Astrocyte (in vitro differentiated cells and primary cell): ENCODE data around the gene RTN4IP1. TPM values are rescaled to one million over a fixed set of nuclear protein-coding genes. Genes with fewer than 3 reads are reported as not detected.

ENCODE experiments used
- DNase-seq: peaks from one replicate; pipeline ENCODE4 v3.0.0-alpha.2; 2010; ENCODE audit warnings: low read depth
- FAIRE-seq: peaks from 2 replicates; lab custom pipeline; 2011; peaks lifted over from hg19 to GRCh38; lab: Jason Lieb, UNC
- H2AFZ ChIP-seq: 2 replicates; pipeline ENCODE4 v1.6.0; 2012; ENCODE audit warnings: low read depth, low read length, inconsistent platforms
- H3K27ac ChIP-seq: 2 replicates; pipeline ENCODE4 v1.5.1; 2011; ENCODE audit warnings: low read depth, low read length, inconsistent platforms
- H3K27me3 ChIP-seq: 2 replicates; pipeline ENCODE4 v1.6.0; 2011; ENCODE audit warnings: low read length, inconsistent platforms; ENCODE audit not compliant: insufficient read depth
- H3K36me3 ChIP-seq: 2 replicates; pipeline ENCODE4 v1.5.1; 2011; ENCODE audit warnings: low read length, inconsistent platforms; ENCODE audit not compliant: insufficient read depth
- H3K4me1 ChIP-seq: 2 replicates; pipeline ENCODE4 v1.5.1; 2011; ENCODE audit warnings: low read length, inconsistent platforms; ENCODE audit not compliant: insufficient read depth
- H3K4me2 ChIP-seq: 2 replicates; pipeline ENCODE4 v1.6.0; 2012; ENCODE audit warnings: low read length, inconsistent platforms
- H3K4me3 ChIP-seq: 2 replicates; pipeline ENCODE4 v1.5.1; 2011; ENCODE audit warnings: low read depth, mild to moderate bottlenecking, low read length, inconsistent platforms; ENCODE audit not compliant: insufficient read depth
- H3K79me2 ChIP-seq: 2 replicates; pipeline ENCODE4 v1.6.0; 2012; ENCODE audit warnings: mild to moderate bottlenecking, low read length, inconsistent platforms; ENCODE audit not compliant: insufficient read depth
- H3K9ac ChIP-seq: 2 replicates; pipeline ENCODE4 v1.6.0; 2012; ENCODE audit warnings: mild to moderate bottlenecking, low read length, inconsistent platforms
- H3K9me3 ChIP-seq: 2 replicates; pipeline ENCODE4 v1.5.1; 2012; ENCODE audit warnings: low read depth, mild to moderate bottlenecking, low read length, inconsistent platforms; ENCODE audit not compliant: insufficient read depth
- H4K20me1 ChIP-seq: 2 replicates; pipeline ENCODE4 v1.6.0; 2012; ENCODE audit warnings: low read length, inconsistent platforms; ENCODE audit not compliant: insufficient read depth
- H3K27ac Mint-ChIP-seq: one replicate; pipeline ENCODE4 v1.8.0; 2021; ENCODE audit warnings: mild to moderate bottlenecking, mixed read lengths; ENCODE audit not compliant: unreplicated experiment
- H3K27me3 Mint-ChIP-seq: one replicate; pipeline ENCODE4 v1.8.0; 2021; ENCODE audit warnings: low read depth, mixed read lengths; ENCODE audit not compliant: unreplicated experiment
- H3K36me3 Mint-ChIP-seq: one replicate; pipeline ENCODE4 v1.8.0; 2021; ENCODE audit warnings: low read depth, mixed read lengths; ENCODE audit not compliant: unreplicated experiment
- H3K4me1 Mint-ChIP-seq: one replicate; pipeline ENCODE4 v1.8.0; 2021; ENCODE audit warnings: low read depth, mixed read lengths; ENCODE audit not compliant: unreplicated experiment
- H3K4me3 Mint-ChIP-seq: one replicate; pipeline ENCODE4 v1.8.0; 2021; ENCODE audit warnings: mild to moderate bottlenecking, moderate library complexity, mixed read lengths; ENCODE audit not compliant: unreplicated experiment
- H3K9me3 Mint-ChIP-seq: one replicate; pipeline ENCODE4 v1.8.0; 2021; ENCODE audit warnings: mild to moderate bottlenecking, mixed read lengths; ENCODE audit not compliant: unreplicated experiment
- EZH2 ChIP-seq: IDR thresholded peaks from 2 replicates; pipeline ENCODE4 v1.6.1; 2012; ENCODE audit warnings: mild to moderate bottlenecking, low read length, inconsistent platforms; ENCODE audit not compliant: insufficient read depth
- total RNA-seq: library from RNA; stranded (reverse); gene quantifications from 2 replicates; pipeline ENCODE4 v1.2.1, GENCODE V29; 2021
- TF ChIP-seq, protein P1 (sequence below): IDR thresholded peaks from 2 replicates; pipeline ENCODE4 v1.5.1; 2011; ENCODE audit warnings: low read depth, mild to moderate bottlenecking, inconsistent platforms, low read length, moderate library complexity; ENCODE audit not compliant: insufficient read depth

The RTN4IP1 gene
- total RNA-seq, 1 donor from 2014 or later, result 5.3 TPM

DNA sequence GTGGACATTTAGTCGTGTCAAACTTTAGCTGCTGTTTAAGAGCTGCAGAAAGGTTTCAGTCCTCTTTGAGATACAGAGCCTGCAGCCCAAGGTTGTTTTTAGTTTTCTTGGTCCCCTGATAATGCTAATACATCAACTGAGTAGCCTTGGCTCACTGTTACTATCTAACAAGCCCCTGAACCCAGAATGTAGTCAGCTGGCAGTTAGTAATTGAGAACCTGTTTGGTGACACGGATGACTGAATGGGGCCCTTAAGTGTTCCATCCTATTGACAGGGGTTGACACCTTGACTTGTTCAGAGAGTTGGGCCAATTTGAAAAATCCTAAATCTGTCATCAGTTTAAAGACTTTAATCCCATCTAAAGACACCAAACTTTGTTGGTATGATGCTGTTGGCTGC is 2.8 kb downstream of the RTN4IP1 start:
- FAIRE-seq (no peak), DNase-seq (no peak)
- no peaks in the 10 kb centered on the region for H3K27me3 Mint-ChIP-seq
- TF ChIP-seq EZH2, result no peak
- TF ChIP-seq, protein P1, sequence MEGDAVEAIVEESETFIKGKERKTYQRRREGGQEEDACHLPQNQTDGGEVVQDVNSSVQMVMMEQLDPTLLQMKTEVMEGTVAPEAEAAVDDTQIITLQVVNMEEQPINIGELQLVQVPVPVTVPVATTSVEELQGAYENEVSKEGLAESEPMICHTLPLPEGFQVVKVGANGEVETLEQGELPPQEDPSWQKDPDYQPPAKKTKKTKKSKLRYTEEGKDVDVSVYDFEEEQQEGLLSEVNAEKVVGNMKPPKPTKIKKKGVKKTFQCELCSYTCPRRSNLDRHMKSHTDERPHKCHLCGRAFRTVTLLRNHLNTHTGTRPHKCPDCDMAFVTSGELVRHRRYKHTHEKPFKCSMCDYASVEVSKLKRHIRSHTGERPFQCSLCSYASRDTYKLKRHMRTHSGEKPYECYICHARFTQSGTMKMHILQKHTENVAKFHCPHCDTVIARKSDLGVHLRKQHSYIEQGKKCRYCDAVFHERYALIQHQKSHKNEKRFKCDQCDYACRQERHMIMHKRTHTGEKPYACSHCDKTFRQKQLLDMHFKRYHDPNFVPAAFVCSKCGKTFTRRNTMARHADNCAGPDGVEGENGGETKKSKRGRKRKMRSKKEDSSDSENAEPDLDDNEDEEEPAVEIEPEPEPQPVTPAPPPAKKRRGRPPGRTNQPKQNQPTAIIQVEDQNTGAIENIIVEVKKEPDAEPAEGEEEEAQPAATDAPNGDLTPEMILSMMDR, result no peak
- peaks cover 2% of the 10 kb centered on the region for H3K9me3 Mint-ChIP-seq
- H3K27ac ChIP-seq, result no peak overlapping the region
- H3K79me2 ChIP-seq, result peaks cover 19% of the 10 kb centered on the region
- peaks cover 3% of the 10 kb centered on the region for H3K36me3 Mint-ChIP-seq
- H2AFZ ChIP-seq, result no peak overlapping the region
- H3K36me3 ChIP-seq, result no peaks in the 10 kb centered on the region
- H3K27me3 ChIP-seq, result no peaks in the 10 kb centered on the region
- no peak overlapping the region for H3K27ac Mint-ChIP-seq
- H3K4me1 Mint-ChIP-seq, result peaks cover 5% of the 10 kb centered on the region
- H3K4me3 ChIP-seq, result no peak overlapping the region
- H3K4me1 ChIP-seq, result peaks cover 3% of the 10 kb centered on the region
- no peaks in the 10 kb centered on the region for H4K20me1 ChIP-seq
- H3K4me3 Mint-ChIP-seq, result no peak overlapping the region
- H3K9ac ChIP-seq, result no peak overlapping the region
- no peaks in the 10 kb centered on the region for H3K9me3 ChIP-seq
- no peak overlapping the region for H3K4me2 ChIP-seq

DNA sequence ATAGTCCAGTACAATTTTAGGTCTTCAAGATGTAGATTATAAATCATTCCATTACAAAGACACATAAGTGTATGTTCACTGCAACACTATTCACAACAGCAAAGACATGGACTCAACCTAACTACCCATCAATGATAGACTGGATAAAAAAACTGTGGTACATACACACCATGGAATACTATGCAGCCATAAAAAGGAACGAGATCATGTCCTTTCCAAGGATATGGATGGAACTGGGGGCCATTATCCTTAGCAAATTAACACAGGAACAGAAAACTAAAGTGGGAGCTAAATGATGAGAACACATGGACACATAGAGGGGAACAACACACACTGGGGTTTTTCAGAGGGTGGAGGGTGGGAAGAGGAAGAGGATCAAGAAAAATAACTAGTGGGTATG is 6.3 kb downstream of the RTN4IP1 start:
- DNase-seq (no peak), FAIRE-seq (no peak)
- Histone ChIP-seq H3K79me2 (no peaks in the 10 kb centered on the region), H4K20me1 (no peaks in the 10 kb centered on the region), H3K27me3 (no peaks in the 10 kb centered on the region), H3K9ac (no peak overlapping the region), H2AFZ (no peak overlapping the region), H3K36me3 (no peaks in the 10 kb centered on the region), H3K4me2 (no peak overlapping the region), H3K9me3 (no peaks in the 10 kb centered on the region), H3K27ac (no peak overlapping the region), H3K4me3 (no peak overlapping the region), H3K4me1 (no peaks in the 10 kb centered on the region)
- no peak overlapping the region for H3K4me3 Mint-ChIP-seq
- H3K9me3 Mint-ChIP-seq, result peaks cover 2% of the 10 kb centered on the region
- H3K4me1 Mint-ChIP-seq, result peaks cover 9% of the 10 kb centered on the region
- H3K27ac Mint-ChIP-seq, result no peak overlapping the region
- TF ChIP-seq, protein P1, result no peak
- TF ChIP-seq EZH2, result no peak
- H3K27me3 Mint-ChIP-seq, result no peaks in the 10 kb centered on the region
- H3K36me3 Mint-ChIP-seq, result peaks cover 3% of the 10 kb centered on the region

DNA sequence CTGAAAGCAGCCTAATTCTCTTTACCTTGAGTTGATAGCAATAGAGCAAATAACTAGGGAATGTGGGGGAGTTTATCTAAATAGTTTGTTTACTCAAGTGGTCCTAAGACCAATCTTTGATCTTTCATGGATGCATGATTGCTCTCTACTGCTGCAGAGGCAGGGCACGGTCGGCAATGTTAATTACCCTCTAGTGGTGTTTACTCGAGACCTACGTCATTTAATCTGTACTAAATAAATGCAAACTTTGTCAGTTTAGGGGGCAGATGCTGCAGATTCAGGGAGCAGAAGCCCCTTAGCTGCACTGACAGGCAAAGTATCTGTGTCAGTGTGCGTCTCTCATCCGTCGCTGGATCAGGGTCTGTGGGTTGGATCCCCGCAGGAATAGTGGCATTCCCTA is 6.9 kb downstream of the RTN4IP1 start:
- no peak overlapping the region for H3K27ac ChIP-seq
- FAIRE-seq (no peak), DNase-seq (no peak)
- Mint-ChIP-seq H3K4me1 (peaks cover 9% of the 10 kb centered on the region), H3K27me3 (no peaks in the 10 kb centered on the region), H3K27ac (no peak overlapping the region), H3K9me3 (peaks cover 2% of the 10 kb centered on the region), H3K36me3 (peaks cover 4% of the 10 kb centered on the region), H3K4me3 (no peak overlapping the region)
- no peak for TF ChIP-seq EZH2
- H3K27me3 ChIP-seq, result no peaks in the 10 kb centered on the region
- no peaks in the 10 kb centered on the region for H3K4me1 ChIP-seq
- H3K4me2 ChIP-seq, result no peak overlapping the region
- no peak overlapping the region for H3K9ac ChIP-seq
- no peaks in the 10 kb centered on the region for H4K20me1 ChIP-seq
- no peaks in the 10 kb centered on the region for H3K36me3 ChIP-seq
- H3K9me3 ChIP-seq, result no peaks in the 10 kb centered on the region
- H3K79me2 ChIP-seq, result no peaks in the 10 kb centered on the region
- no peak overlapping the region for H2AFZ ChIP-seq
- no peak overlapping the region for H3K4me3 ChIP-seq
